NCI-H187 (cell line): ENCODE results near the gene FHIT.

Source experiments
- DNase-seq, 2 experiments: peaks; one replicate each; lab custom pipeline; 2025; lab: John Stamatoyannopoulos, UW

The FHIT gene

GRCh38 chr3:59796456-59796855, 1454.8 kb downstream of the FHIT start:
- DNase-seq: no peak

- no peak for DNase-seq
Observed at GRCh38 chr3:59795756-59796155, 1455.5 kb downstream of the FHIT start.

- DNase-seq: no peak
Observed at GRCh38 chr3:59793976-59794375, 1457.3 kb downstream of the FHIT start.

GRCh38 chr3:59791774-59792308, 1459.4 kb downstream of the FHIT start:
- DNase-seq: no peak

GRCh38 chr3:59790241-59790640, 1461.0 kb downstream of the FHIT start:
- no peak for DNase-seq

GRCh38 chr3:59788801-59789200, 1462.5 kb downstream of the FHIT start:
- DNase-seq: no peak

GRCh38 chr3:59788133-59788532, 1463.1 kb downstream of the FHIT start:
- DNase-seq: no peak

GRCh38 chr3:59786374-59786773, 1464.9 kb downstream of the FHIT start:
- no peak for DNase-seq

GRCh38 chr3:59784164-59784563, 1467.1 kb downstream of the FHIT start:
- DNase-seq: no peak

- DNase-seq: no peak
Observed at GRCh38 chr3:59783468-59783988, 1467.7 kb downstream of the FHIT start.

- DNase-seq: no peak
Observed at GRCh38 chr3:59782664-59783063, 1468.6 kb downstream of the FHIT start.

- no peak for DNase-seq
Observed at GRCh38 chr3:59780209-59780608, 1471.0 kb downstream of the FHIT start.

- no peak for DNase-seq
Observed at GRCh38 chr3:59779260-59779659, 1472.0 kb downstream of the FHIT start.

- DNase-seq: no peak
Observed at GRCh38 chr3:59777667-59778077, 1473.6 kb downstream of the FHIT start.

GRCh38 chr3:59777066-59777465, 1474.2 kb downstream of the FHIT start:
- no peak for DNase-seq

GRCh38 chr3:59775761-59776325, 1475.4 kb downstream of the FHIT start:
- no peak for DNase-seq

GRCh38 chr3:59775106-59775505, 1476.1 kb downstream of the FHIT start:
- no peak for DNase-seq

- no peak for DNase-seq
Observed at GRCh38 chr3:59774634-59775033, 1476.6 kb downstream of the FHIT start.

- DNase-seq: no peak
Observed at GRCh38 chr3:59774000-59774399, 1477.3 kb downstream of the FHIT start.

GRCh38 chr3:59772416-59773408, 1478.5 kb downstream of the FHIT start:
- no peak for DNase-seq

- no peak for DNase-seq
Observed at GRCh38 chr3:59771768-59772181, 1479.5 kb downstream of the FHIT start.

GRCh38 chr3:59769127-59769750, 1482.0 kb downstream of the FHIT start:
- no peak for DNase-seq
